ENCODE data around the gene CCDC102B. TPM values are rescaled to one million over a fixed set of nuclear protein-coding genes. Genes with fewer than 3 reads are reported as not detected.

The CCDC102B gene
- total and polyA plus RNA-seq, 2 donors (not counting 1 experiment from before 2014, with no cell fraction given): 3.9 to 4.0 TPM

- Histone ChIP-seq H3K9ac (ENCODE audit: low read length) (no peak overlapping the region), H2AFZ (ENCODE audit: insufficient read depth, low read depth, low read length, poor library complexity, severe bottlenecking) (no peak overlapping the region), H3K27ac (ENCODE audit: low read length in 2 of 2) (no peak overlapping the region), H3K27me3 (replicated peaks in 1 of 4; ENCODE audit: control extremely low read depth in 1 of 4, control insufficient read depth in 3 of 4, insufficient read depth in 4 of 4, low read length in 3 of 4) (no peaks in the 10 kb centered on the region), H3K4me1 (ENCODE audit: control insufficient read depth in 2 of 2, insufficient read depth in 2 of 2, low read length in 2 of 2) (no peaks in the 10 kb centered on the region), H3K4me3 (ENCODE audit: control extremely low read depth in 1 of 5, extremely low read depth in 1 of 5, insufficient read depth in 1 of 5, low read depth in 2 of 5, low read length in 4 of 5) (no peak overlapping the region), H3K4me2 (replicated peaks; ENCODE audit: low read depth, low read length, poor library complexity, severe bottlenecking) (no peak overlapping the region), H4K20me1 (ENCODE audit: control insufficient read depth, insufficient read depth, low read length, poor library complexity, severe bottlenecking) (no peaks in the 10 kb centered on the region), H3K79me2 (ENCODE audit: control insufficient read depth, insufficient read depth, low read length) (no peaks in the 10 kb centered on the region), H3K36me3 (replicated peaks in 1 of 2; ENCODE audit: control extremely low read depth in 1 of 2, control insufficient read depth in 1 of 2, extremely low read depth in 1 of 2, insufficient read depth in 2 of 2, low read length in 1 of 2) (no peaks in the 10 kb centered on the region), H3K9me3 (ENCODE audit: control extremely low read depth in 1 of 3, control insufficient read depth in 2 of 3, insufficient read depth in 1 of 3, low read length in 2 of 3) (peaks cover 0 to 13% (median 0%) of the 10 kb centered on the region in 3 donors)
- TF ChIP-seq CTCF (IDR thresholded peaks at IDR 0.05) (no peak), EZH2 (IDR thresholded peaks at IDR 0.05; ENCODE audit: borderline replicate concordance, insufficient read depth, low read depth, low read length, poor library complexity, severe bottlenecking) (no peak)
- no peaks in the 10 kb centered on the region for H3K27me3 Mint-ChIP-seq
- DNase-seq (no peak), ATAC-seq (ENCODE audit: low read depth) (no peak)
- no peak overlapping the region for H3K27ac Mint-ChIP-seq
- no peak overlapping the region for H3K4me3 Mint-ChIP-seq
- H3K9me3 Mint-ChIP-seq (ENCODE audit: insufficient read depth): peaks cover 3% of the 10 kb centered on the region
- CTCF ChIA-PET: no interaction called here
- no peaks in the 10 kb centered on the region for H3K4me1 Mint-ChIP-seq
- POLR2A ChIA-PET: no interaction called here
- WGBS (ENCODE audit: insufficient coverage): 80% methylated on average over 11 of the region's 12 CpGs
- intact Hi-C loops (cut with micrococcal nuclease): no loop called here
These were observed 195.0 kb downstream of the CCDC102B start for GRCh38 chr18:68992719-68993482.

GRCh38 chr18:68995675-68996074 lies 197.8 kb downstream of the CCDC102B start:
- H2AFZ ChIP-seq (ENCODE audit: insufficient read depth, low read depth, low read length, poor library complexity, severe bottlenecking): no peak overlapping the region
- H3K36me3 ChIP-seq (replicated peaks in 1 of 2; ENCODE audit: control extremely low read depth in 1 of 2, control insufficient read depth in 1 of 2, extremely low read depth in 1 of 2, insufficient read depth in 2 of 2, low read length in 1 of 2): no peaks in the 10 kb centered on the region
- TF ChIP-seq EZH2 (IDR thresholded peaks at IDR 0.05; ENCODE audit: borderline replicate concordance, insufficient read depth, low read depth, low read length, poor library complexity, severe bottlenecking) (no peak), CTCF (IDR thresholded peaks at IDR 0.05) (no peak)
- H3K27ac ChIP-seq (ENCODE audit: low read length in 2 of 2): no peak overlapping the region
- ChIA-PET CTCF (no interaction called here), POLR2A (no interaction called here)
- H3K4me2 ChIP-seq (replicated peaks; ENCODE audit: low read depth, low read length, poor library complexity, severe bottlenecking): no peak overlapping the region
- 70% methylated on average over 4 of the region's 4 CpGs for WGBS (ENCODE audit: insufficient coverage)
- H3K4me3 ChIP-seq (ENCODE audit: control extremely low read depth in 1 of 5, extremely low read depth in 1 of 5, insufficient read depth in 1 of 5, low read depth in 2 of 5, low read length in 4 of 5): no peak overlapping the region
- DNase-seq (no peak), ATAC-seq (ENCODE audit: low read depth) (no peak)
- H3K27me3 ChIP-seq (replicated peaks in 1 of 4; ENCODE audit: control extremely low read depth in 1 of 4, control insufficient read depth in 3 of 4, insufficient read depth in 4 of 4, low read length in 3 of 4): no peaks in the 10 kb centered on the region
- H3K27ac Mint-ChIP-seq: no peak overlapping the region
- no peaks in the 10 kb centered on the region for H3K79me2 ChIP-seq (ENCODE audit: control insufficient read depth, insufficient read depth, low read length)
- no peaks in the 10 kb centered on the region for H3K27me3 Mint-ChIP-seq
- H3K4me1 Mint-ChIP-seq: no peaks in the 10 kb centered on the region
- H3K9ac ChIP-seq (ENCODE audit: low read length): no peak overlapping the region
- H3K9me3 Mint-ChIP-seq (ENCODE audit: insufficient read depth): peaks cover 3% of the 10 kb centered on the region
- no peaks in the 10 kb centered on the region for H3K4me1 ChIP-seq (ENCODE audit: control insufficient read depth in 2 of 2, insufficient read depth in 2 of 2, low read length in 2 of 2)
- intact Hi-C loops (cut with micrococcal nuclease): no loop called here
- H3K4me3 Mint-ChIP-seq: no peak overlapping the region
- no peaks in the 10 kb centered on the region for H4K20me1 ChIP-seq (ENCODE audit: control insufficient read depth, insufficient read depth, low read length, poor library complexity, severe bottlenecking)
- H3K9me3 ChIP-seq (ENCODE audit: control extremely low read depth in 1 of 3, control insufficient read depth in 2 of 3, insufficient read depth in 1 of 3, low read length in 2 of 3): peaks cover 0 to 13% (median 0%) of the 10 kb centered on the region in 3 donors
